ENCODE measurements around the gene CYP4Z1.
"Not testable (repeated sequence)": the region's sequence is repeated elsewhere in the genome, so short reads cannot be mapped to it uniquely, and the experiment has no call there.

The CYP4Z1 gene

GRCh38 chr1:47128221-47128620 is 61.2 kb downstream of the CYP4Z1 start:
- no peak for DNase-seq (ENCODE audit: low read depth)

GRCh38 chr1:47128854-47129253 is 61.8 kb downstream of the CYP4Z1 start:
- not testable (repeated sequence) for DNase-seq (ENCODE audit: low read depth)

GRCh38 chr1:47129489-47130230 is 62.6 kb downstream of the CYP4Z1 start:
- DNase-seq (ENCODE audit: low read depth): not testable (repeated sequence)

GRCh38 chr1:47132665-47133064 is 65.6 kb downstream of the CYP4Z1 start:
- DNase-seq (ENCODE audit: low read depth): not testable (repeated sequence)

GRCh38 chr1:47137198-47137597 is 70.2 kb downstream of the CYP4Z1 start, which contains the start of gene CYP4A22:
Gene CYP4A22 (plus strand): TSS chr1:47137441. CDS start chr1:47137486, 45 bp downstream.
- no peak for DNase-seq (ENCODE audit: low read depth)

- no peak for DNase-seq (ENCODE audit: low read depth)
These were observed 71.0 kb downstream of the CYP4Z1 start for GRCh38 chr1:47137925-47138615.

- DNase-seq (ENCODE audit: low read depth): not testable (repeated sequence)
These were observed 73.3 kb downstream of the CYP4Z1 start for GRCh38 chr1:47140358-47140757.

- not testable (repeated sequence) for DNase-seq (ENCODE audit: low read depth)
These were observed 76.6 kb downstream of the CYP4Z1 start for GRCh38 chr1:47143654-47144053.

GRCh38 chr1:47146495-47146894 is 79.5 kb downstream of the CYP4Z1 start:
- not testable (repeated sequence) for DNase-seq (ENCODE audit: low read depth)

GRCh38 chr1:47147047-47147785 is 80.2 kb downstream of the CYP4Z1 start:
- DNase-seq (ENCODE audit: low read depth): no peak

GRCh38 chr1:47149162-47149561 is 82.1 kb downstream of the CYP4Z1 start:
- DNase-seq (ENCODE audit: low read depth): not testable (repeated sequence)

- DNase-seq (ENCODE audit: low read depth): not testable (repeated sequence)
These were observed 89.4 kb downstream of the CYP4Z1 start for GRCh38 chr1:47156457-47156856.

- DNase-seq (ENCODE audit: low read depth): not testable (repeated sequence)
These were observed 90.9 kb downstream of the CYP4Z1 start for GRCh38 chr1:47157957-47158356.

GRCh38 chr1:47160716-47161115 is 93.7 kb downstream of the CYP4Z1 start:
- no peak for DNase-seq (ENCODE audit: low read depth)

GRCh38 chr1:47161298-47162040 is 94.4 kb downstream of the CYP4Z1 start:
- DNase-seq (ENCODE audit: low read depth): no peak

GRCh38 chr1:47164552-47164951 is 97.5 kb downstream of the CYP4Z1 start:
- no peak for DNase-seq (ENCODE audit: low read depth)

Measured in activated T-cell treated with anti-CD3 and anti-CD28 coated beads for 24 hours (primary cell).